Measurements from ENCODE around the gene LBR.

The LBR gene

DNA sequence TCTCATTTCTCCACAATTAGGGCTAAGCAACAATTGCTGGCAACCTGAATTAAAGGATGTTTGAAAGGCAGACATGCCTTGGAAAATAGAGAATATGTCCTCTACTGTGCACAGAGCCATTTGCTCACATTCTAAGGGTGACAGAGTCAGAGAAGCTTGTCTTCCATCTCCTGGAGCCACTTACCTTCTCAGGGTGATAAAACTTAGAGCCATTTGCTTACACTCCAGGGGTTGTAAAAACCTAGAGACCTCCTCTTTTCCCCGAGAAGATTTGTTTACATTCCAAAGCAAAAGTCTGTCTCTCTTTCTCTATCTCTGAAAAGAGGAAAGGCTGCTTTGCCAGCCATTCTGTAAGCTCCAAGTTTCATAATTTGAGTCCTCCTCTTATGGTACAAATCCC is 61.3 kb downstream of the LBR start:
- no peak for DNase-seq

DNA sequence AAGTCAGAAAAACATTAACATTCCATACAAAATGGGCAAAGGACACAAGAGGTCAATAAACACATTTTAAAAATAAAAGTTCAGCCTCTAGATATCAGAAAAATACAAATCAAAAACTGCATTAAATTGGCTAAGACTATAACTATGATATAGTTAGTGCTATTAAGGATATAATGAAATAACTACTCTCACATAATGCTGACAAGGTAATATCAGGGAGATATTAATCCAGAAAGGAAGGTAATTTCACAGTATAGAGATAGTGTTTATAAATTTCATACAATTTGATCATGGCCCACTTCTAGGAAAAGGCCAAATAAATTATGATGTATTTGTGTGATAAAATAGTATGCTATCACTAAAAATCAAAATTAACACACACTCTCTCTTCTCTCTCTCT is 61.8 kb downstream of the LBR start:
- DNase-seq, result no peak

DNA sequence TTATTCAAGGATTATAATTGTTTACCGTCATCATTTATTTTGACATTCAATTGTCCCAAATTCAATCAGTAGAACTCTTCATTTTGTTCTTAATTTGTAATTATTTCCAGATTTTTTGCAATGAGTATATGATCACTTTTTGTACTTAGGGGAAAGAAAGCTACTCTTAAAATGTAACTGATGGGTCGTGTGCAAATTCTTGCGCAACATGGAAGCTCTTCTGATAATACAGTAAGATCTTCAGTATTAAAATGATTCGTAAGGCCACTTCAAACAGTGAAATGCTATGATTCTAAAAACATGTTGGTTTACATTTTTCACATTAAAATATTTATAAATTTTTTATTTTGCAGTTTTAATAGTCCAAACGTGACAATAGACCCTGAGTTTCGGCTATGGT is 63.4 kb downstream of the LBR start:
- DNase-seq, result no peak

DNA sequence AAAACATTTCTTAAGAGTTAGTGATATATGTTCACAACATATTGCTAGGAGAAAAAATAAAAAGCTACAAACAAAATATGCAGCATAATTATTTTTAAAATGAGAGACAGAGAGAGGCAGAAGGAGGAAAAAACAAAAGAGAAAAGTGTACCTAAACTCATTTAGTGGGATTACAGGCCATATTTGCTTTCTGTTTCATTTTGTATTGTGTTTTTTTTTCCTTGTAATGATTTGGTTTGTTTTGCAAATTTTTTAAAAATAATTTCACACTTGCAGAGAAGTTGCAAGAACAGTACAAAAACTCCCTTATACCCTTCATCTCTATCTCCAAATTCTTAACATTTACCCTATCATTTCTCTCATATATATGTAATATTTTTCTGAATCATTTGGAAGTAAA is 65.0 kb downstream of the LBR start:
- no peak for DNase-seq

DNA sequence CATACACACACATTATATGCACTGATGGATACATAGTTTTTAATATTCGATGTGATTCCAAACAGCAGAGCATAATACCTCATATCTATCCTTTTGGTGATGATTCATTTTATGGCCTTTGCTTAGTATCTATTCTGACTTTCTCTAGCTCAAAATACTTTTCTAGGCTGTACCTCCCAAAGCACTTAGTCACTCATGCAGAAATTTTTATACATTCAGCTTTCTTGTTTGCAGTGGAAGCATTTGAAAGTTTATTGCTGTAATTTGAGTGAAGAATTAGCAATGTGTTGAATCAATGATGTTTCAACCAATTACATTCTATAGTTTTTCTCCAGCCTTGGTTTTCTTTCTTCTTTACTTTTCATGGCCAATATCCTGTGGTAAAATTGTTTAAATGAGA is 66.7 kb downstream of the LBR start:
- no peak for DNase-seq

DNA sequence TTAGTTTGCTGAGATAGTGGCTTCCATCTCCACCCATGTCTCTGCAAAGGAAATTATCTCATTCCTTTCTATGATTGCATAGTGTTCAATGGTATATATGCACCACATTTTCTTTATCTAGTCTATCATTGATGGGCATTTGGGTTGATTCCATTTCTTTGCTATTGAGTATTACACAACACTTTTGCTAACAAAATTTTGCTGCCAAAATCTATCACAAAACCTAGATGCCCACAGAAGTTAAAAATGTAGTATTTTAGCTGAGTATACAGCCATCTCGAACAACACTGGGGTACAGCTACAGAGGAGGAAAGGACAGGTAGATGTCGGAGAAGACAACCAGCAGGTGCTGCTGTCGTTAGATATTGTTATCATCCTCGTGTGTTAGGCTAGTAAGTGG is 67.7 kb downstream of the LBR start:
- no peak for DNase-seq

DNA sequence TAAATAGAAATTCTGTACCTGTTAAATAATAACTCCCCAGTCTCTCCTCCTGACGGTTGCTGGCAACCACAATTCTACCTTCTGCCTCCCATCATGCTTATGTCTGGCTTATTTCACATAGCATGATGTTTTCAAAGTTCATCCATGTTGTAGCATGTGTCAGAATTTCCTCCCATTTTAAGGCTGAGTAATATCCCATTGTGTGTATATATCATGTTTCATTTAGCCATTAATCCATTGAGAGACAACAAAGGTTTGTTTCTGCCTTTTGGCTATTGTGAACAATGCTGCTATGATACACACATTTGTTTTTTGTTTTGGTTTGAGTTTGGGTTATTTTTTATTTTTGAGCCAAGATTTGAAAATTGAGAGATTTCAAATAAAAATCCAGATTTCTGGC is 72.0 kb downstream of the LBR start:
- DNase-seq, result no peak

DNA sequence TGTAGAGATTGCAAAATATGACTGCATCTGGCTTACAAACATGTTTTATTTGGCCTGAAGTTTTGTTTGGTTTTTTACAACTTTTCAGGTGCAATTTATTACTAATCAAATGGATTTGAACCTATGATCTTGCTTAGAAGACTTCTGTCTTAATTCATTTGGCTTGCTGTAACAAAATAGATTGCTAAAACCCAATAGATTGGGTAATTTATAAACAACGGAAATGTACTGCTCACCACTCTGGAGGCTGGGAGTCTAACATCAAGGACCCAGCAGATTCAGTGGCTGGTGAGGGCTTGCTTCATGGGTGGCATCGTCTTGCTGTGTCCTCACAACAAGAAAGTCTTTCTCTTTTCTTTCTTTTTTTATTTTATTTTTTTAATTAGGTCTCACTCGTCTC is 72.9 kb downstream of the LBR start:
- DNase-seq, result no peak
